Neural progenitor cell (in vitro differentiated cells): Measurements from ENCODE around the gene C10orf120.

Experiments
- CTCF ChIP-seq: fragments of 200-600 bp; sonication (generic); IDR thresholded peaks from 2 replicates; pipeline ENCODE4 v1.5.1; 2017; ENCODE audit warnings: antibody characterized with exemption, mild to moderate bottlenecking
- EZH2 ChIP-seq: fragments of 200-600 bp; sonication (generic); IDR thresholded peaks from 2 replicates; pipeline ENCODE4 v1.6.1; 2017; ENCODE audit warnings: antibody characterized with exemption, mild to moderate bottlenecking, moderate library complexity

GRCh38 chr10:122689146-122689820, 10.4 kb downstream of the C10orf120 start:
- TF ChIP-seq CTCF (no peak), EZH2 (no peak)
